HuH-7 (cell line): ENCODE results near the gene ABLIM1.

ENCODE experiments used
- DNase-seq: peaks from one replicate; pipeline ENCODE4 v3.0.0; 2011; ENCODE audit warnings: low spot score

The ABLIM1 gene

DNA sequence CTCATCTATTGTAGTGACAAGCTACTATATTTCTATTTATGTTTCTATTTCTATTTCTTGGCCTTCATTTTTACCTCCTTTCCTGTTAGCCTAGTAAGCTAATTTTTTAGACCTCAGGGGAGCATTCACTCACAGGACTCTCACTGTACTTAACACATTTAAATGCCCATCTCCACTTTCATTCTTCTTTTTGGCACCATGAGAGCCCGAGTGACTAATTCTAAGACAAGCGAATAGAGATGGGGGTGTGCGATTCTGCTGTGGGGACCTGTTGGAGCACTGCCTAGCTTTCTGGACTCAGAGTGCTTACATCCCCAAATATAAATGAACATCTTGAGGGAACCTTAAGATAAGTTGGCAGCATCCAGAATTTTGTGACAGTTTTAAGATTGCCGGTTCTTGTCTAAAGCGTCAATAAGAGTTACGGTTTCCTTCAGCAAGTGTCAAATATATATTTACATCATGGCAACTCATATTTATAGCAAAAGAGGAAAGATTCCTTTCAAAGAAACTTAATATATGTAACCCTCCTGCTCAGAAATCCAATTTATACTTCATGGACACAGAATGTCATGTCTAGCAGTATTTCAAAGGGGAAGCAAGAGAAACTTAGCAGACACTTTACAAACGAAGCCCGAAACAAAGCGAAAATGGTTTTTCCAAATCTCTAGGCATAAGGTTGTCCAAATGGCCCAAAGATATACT, 199.7 kb downstream of the ABLIM1 start:
- DNase-seq, result no peak

DNA sequence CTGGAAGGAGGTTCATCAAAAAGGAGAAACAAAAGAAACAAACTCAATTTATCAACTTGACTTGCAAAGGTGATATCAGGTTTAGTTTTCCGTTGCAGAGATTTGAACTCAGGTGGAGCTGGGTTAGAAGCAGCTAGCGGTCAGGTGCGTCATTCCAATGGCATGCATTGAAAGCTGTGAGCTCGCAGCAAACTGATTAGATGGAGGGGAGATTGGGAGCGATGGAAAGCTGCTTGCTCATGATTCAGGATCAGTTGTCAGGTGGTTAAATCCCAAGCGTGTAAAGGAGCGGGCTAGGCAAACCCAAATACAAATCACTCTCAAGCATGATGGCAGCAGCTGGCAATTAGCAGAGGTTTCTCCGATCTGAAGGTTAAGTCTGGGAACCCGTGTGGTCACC, 204.5 kb downstream of the ABLIM1 start:
- DNase-seq, result no peak

DNA sequence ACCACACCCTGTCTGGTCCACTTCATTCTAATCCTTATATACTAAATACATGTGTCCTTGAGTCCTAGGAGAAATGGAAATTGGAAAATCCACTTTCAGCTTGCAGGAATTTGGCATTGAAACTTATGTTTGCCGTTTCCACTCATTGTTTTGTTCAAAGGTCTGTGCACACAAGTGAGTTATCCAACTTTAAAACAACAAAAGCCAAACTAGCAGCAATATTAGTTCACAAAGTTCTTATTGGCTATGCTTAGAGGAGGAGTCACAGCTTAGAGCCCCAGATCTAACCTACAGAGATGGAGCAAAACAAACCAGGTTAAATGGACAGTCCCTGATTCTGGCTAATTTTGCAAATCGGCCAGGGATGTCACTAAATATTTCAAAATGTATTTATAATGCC, 209.2 kb downstream of the ABLIM1 start:
- no peak for DNase-seq

DNA sequence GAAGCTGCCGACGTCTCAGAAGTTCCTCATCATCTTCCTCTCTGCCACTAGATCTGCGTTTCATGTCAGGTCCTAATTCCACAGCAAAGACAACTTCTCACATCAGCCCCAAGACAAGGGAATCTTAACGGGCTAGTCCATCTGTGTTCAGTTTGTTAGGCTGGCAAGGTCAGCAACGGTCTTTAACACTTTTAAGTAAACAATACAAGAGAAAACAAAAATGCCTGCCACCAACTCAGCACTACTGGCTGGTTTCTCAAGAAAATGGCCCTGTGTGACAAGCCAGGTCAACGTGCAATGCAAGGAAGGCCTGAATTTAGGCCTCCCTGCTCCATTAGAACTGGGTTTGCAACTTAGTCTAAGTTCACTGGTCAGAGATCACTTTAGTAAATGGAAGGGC, 212.7 kb downstream of the ABLIM1 start:
- no peak for DNase-seq

DNA sequence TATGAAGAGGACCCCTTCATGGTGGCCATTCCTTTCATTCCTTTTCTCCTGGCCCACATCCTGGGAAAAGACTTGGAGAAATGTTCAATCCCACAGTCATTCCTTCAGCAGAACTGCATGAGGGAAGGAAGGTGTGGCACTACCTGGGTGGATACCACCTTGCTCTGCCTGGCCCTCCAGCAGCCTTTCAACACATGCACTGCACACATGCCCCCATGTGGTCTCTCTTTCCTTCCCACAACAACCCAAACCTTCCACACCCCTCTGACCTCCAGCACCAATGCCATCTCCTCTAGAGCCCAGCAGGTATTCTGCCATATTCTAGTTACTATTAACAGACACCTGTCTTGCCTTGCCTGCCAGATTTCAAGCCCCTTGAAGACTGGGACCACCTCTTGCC, 213.3 kb downstream of the ABLIM1 start:
- no peak for DNase-seq

DNA sequence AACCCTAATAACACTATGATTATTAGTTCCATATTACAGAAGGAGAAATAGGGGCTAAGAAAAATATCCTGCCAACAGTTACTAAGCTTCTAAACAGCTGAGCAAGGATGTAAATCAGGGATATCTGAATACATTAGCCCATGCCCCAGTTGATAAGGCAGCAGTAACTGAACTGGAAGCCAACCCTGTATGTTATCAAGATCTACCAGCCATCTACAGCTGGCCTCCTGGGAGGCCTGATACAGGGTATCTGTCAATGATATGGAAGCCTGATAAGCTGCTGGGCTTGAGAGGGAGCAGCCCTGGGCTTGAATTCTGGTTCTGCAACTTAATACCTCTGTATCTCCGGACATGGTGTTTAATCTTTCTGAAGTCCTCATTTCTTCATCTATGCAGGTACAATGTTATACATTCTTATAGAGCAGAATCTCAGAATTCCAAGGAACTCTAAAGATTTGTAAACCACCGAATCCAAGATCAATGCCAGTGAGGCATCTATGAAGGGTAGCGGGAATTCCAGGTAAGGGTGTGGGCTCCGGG, 215.9 kb downstream of the ABLIM1 start:
- no peak for DNase-seq

DNA sequence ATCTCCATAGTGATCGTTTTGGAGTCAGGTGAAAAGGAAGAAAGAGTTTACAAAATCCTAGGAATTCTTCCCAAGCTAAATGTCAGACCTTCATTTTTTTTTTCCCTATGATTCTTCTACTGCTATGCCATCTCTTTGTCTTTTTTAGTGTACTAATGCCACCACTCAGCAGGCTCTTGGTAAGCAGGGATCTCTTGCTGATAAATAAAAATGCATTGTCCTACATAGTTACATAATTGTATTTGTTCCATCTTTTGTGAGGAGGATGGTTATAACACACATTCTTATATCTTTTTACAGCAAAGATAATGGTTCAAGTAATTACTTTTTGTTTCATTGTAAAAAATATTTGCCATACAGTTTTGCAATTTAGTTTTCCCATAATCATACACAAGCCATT, 217.0 kb downstream of the ABLIM1 start:
- no peak for DNase-seq

DNA sequence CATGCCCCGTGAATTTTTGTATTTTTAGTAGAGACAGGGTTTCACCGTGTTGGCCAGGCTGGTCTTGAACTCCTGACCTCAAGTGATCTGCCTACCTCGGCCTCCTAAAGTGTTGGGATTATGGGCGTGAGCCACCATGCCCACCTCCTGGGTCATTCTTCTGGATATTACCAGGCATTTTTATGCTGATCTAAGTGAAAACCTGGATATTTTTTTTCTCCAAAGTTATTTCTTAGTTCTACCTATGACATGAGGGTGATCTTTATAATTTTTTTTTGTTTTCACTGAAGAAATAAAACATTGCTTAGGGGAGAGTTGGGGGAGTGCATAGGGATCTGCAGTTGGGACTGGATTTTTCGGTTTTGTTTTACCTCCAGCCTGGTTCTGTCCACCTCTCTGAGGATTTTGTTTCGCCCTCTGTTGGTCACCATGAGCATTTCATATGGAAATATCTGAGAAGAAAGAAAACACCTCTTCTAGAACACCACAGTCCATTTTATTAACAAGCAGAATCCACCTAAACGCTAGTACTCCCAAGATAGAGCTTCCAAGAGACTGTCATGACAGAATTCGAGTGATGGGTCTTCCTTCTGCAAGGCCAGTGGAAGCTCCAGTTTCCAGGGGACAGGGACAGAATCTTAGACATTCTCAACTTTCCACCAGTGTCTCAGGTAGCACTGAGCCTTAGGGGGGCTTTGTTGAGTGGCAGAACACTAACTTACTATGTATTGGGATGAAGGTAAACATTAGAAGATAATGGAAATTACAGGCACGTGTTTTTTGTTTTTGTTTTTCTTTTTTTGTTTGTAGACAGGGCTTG, 220.4 kb downstream of the ABLIM1 start:
- DNase-seq, result peak; percentile 23

DNA sequence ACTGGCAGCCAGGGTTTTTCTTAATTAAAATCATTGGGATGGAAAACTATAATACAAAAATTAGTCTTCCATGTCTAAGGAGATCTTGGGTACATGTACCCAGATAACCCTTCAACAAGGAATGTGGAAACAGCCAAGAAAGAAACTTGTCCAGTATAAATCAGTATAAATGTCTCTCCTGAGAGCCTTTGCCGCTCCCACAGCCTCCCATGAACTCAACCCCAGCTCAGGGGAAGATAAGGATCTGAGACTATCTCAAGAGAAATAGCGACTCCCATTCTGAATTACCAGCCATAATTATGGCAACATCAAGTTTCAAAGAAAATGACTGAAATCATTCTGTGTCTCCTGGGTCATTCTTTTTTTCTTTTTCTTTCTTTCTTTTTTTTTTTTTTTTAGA, 221.1 kb downstream of the ABLIM1 start:
- no peak for DNase-seq

DNA sequence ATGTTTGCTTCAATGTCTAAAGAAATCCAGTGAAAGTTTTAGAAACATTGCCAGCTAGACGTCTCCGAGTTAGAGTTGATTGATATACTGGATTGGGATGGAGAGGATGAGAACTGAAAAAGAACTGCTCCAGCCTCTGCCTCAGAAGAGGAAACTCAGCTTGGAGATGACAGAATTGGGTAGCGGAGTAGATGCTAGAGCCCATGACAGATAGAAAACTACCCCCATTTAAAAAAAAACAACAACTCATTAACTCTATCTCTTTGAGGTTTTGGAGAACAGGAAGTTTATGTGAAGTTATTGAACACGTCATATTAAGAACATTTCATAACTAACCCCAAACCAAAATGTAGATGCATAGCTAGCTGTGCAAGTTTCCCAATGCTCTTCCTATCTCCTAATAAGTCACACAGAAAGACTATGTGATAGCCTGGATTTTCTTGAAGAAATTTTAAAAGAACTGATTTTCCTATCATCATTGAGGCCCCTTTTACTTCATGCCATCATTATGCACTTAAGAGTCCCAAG, 225.4 kb downstream of the ABLIM1 start:
- DNase-seq, result no peak

DNA sequence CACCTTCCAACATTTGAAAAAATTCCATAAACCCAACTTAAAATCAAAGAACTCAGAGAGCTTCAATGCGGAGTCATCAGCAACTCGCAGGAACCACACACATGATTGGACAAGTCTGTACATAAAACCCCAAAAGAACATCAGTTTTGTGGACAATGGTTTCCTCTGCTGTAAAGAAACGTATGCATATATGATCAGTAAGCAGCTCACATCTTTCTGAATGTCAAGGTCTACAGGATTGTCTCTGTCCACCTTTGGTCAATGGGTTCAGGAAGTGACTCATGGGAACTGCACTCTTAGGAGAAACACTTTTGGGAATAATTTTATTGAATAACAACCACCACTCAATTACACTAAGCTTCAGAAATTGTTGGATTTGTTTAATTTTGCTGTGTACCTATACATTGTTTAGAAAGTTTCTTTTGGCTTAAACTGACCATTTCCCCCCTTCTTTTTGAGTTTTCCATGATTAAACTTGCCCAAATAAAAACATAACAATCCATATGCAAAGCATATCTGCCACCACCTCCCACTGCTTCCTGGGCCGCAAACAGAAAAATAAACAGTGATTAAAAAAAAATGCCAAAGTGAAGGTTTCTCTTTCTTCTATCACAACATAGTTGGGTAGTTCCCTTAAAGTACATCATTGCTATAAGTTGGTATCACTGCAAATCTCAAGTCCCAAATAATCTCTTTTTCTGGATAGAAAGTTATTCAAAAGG, 226.5 kb downstream of the ABLIM1 start:
- DNase-seq, result no peak

DNA sequence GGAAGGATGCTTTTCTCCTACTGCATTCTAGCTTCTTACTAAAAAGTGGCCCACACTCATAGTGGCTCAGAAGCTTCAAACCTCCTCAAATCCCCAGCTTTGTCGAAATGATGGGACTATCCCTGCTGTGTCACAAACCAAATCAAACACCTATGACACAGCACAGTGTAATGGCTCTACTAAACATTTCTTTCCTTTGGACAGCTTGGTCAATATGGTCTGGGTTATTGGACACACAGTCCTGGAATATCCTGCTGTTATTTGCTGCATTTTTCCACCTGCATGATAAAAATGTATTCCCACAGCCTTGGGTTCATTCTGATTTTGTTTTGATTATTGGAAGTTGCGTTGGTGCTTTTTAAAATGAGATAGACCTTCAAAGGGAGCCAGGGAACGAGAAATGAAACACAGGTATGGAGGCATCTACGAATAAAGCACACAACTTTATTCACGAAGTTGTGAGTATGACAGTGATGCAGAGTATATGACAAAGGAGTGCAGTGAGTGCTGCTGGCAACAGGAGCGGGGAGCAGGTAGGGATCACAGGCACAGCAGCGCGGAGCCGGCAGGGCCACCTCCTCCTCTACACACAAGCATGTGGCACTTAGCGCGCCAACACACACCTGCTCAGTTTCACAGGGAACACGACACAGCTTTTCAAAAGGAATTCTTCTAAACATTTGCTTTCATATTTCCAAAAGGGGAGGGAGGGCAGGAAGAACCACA, 227.2 kb downstream of the ABLIM1 start:
- DNase-seq, result no peak

DNA sequence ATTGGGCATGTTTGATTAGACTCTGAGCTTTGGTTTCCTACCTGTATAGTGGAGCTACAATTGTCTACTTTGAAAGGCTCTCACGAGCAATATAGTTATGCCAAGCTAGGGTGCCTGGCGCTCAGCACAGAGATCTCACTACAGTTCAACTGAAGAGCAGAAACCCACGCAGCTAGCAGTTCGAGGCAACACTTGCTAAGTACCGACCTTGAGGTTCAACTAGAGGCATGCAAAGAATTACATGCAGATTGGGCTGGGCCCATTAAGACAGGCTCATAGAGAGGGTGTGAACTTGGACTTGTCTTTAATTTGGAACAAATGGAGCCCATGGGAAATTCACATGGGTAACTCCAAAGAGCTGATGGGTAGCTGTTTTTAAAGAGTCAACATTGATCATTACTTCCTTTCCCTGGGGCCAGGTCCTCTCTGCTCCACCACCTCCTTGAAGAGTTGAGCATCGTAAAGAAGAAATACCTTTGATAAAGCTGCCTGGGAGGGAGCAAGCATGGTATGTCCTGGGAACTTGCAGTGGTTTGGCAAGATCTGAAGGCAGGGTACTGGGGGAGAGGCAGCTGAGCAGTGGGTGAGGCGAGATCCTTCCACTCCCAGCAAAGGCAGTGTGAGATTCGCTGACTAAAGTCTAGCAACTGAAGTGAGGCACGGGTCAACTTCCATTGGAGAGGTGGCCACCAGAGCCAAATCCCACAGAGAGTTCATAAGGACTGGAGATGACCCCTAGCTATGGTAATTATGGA, 228.3 kb downstream of the ABLIM1 start:
- DNase-seq, result no peak

DNA sequence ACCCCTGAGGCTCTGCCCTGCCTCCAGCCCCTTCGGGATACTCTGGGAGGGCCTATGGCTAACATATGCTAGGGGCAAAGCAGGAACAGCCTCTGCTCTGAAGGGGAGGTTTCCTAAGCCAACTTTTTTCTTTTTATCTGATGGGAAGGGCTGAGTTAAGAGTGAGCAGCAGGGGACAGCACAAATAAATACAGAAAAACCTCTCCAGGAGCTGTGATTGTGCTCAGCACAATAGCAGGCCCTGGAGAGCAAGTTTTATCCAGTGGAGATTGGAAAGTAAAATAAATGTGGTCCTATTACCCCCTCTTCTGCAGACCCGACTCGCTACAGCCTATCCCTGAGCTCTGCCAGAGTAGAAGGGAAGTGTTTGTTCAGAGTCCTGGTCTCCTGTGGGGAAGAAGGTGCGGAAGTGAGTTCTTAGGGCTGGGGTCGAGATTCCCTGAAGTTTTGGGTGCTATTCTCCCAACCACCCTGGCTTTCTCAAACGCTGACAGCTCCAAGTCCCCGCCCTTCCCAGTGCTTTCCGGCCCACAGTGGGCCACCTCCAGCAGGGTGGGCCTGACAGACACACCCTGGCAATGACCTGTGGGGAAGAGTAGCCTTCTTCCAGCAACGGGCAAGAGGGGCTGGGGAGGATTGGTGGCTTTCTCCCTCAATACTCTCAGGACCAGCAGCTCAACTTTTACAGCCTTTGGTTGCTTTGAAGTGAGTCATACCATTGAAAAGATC, 230.8 kb downstream of the ABLIM1 start:
- DNase-seq, result no peak

DNA sequence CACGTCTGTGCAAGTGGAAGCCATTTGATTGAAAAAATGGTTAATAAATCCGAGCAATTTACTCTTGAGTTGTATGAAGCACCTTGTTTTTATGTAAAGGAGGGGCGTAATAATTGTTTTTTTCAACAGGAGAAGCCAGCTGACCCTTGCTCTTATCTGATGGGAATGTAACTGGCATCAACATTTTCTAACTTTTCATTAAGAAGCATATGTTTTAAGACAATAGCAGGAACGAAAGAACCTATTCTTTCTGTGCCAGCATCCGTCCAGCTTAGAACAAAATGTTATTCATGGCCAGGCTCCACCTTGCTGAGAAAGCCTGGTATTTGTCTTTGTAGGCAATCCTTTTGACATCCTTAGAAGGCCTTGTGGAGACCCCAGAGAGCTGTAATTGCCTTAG, 231.6 kb downstream of the ABLIM1 start:
- no peak for DNase-seq

DNA sequence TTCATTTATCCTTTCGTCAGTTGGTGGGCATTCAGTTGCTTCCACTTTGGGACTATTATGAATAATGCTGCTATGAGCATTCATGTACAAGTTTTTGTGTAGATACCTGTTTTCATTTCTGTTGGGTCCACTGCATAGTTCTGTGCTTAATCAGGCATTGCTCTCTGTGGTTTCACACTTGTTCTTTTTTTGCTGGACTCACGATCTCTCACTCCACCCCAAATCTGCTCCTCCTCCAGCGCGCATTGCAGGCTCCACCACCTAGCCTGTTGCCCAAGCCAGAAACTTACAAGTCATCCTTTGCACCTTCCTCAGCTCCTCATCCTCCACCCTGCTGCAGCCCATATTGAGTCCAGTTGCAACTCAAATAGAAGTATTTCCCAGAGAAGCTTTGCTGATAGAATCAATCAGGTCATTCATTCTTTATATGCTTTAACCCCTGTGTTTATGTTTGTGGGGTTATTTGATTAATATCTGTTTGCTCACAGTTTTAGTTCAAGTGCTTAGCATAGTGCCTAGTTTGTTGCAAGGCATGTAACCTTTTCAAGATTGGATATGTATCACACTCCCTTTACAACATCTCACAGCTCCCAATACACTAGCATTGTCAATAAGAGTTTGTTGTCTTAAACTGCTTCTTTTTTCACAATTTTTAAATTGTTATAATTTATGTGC, 237.1 kb downstream of the ABLIM1 start:
- no peak for DNase-seq

DNA sequence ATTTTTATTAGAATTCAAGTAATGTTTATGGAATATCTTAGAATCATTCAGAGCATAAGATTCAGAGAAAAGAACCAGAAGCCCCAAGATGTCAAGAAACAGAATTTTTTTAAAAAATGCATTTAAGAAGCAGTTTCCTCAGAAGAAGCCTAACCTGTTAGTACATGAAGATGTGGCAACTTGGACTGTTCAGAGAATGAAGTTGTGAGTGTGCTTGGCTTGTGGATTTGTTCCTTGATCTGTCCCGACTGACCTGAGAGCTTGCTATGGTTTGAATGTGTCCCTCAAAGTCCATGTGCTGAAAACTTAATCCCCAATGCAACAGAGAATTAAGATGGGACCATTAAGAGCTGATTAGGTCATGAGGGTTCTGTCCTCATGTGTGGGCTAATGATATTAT, 240.0 kb downstream of the ABLIM1 start:
- DNase-seq, result no peak

DNA sequence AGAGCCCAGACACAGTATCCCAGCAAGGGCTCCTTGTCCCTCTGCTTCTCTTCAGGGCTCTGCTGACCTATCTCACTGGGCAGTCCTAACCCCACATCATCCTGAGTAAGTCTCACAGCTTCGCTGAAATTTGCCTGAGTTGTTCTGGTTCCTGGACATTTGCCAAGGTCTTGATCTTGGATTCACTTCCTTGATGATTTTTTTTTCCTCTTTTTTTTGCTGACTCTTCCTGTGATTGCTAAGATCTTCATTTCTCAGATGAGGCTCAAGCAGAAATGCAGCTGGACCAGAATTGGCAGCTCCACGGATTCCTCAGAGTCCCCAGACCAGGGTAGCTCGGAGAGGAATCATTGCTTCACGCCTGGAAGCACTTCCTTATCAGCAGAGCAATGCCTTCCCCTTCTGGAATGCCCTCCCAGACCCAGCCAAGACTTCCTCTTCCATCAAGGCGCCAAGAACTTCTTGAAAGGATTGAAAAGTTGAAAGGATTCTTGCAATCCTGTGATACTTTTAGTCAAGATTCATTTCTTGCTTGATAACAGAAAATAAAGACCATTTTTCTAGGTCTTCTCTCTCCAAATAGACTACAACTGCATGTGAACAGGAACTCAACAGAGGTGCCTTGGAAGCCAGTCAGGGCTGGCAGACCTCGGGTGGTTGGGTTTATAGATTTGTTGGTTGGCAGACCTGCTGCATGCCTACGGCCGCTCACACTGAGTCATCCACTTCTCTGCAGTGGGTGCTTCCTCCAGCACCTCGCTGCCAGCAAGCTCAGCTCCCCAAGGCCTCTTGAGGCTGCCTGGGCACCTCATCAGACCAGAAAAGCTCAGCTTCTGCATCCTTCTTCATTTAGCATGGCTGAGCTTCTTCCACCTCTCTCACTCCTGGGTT, 244.9 kb downstream of the ABLIM1 start:
- no peak for DNase-seq

DNA sequence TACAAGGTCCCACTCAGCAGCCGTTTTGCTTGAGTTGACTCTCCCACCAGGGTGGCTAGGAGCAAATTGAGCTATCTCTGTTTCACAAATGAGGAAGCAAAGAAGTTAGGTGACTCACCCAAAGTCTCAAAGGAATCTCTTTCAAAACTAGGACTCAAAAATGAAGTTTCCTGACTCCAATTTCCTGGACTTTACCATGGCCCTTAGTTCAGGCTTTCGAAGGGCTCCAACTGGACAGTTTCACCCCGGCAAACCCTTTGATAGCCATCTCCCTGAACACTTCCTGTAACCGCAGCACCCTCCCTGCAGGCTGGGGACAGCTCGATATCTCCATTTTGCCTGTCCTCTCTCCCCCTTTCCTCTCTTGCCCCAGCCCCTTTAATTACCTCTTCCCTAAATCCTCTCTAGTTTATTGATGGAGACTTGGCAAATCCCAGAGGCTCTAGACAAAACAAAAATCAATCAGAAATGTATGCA, 249.1 kb downstream of the ABLIM1 start:
- no peak for DNase-seq
